ENCODE measurements around the gene ATP6V0C. TPM values are rescaled to one million over a fixed set of nuclear protein-coding genes. Genes with fewer than 3 reads are reported as not detected.
A peak's percentile ranks its signal among the peaks of the same experiment; 100 is the strongest.

The ATP6V0C gene
- total RNA-seq, 1 experiment from 2014 or later: 212 TPM

DNA sequence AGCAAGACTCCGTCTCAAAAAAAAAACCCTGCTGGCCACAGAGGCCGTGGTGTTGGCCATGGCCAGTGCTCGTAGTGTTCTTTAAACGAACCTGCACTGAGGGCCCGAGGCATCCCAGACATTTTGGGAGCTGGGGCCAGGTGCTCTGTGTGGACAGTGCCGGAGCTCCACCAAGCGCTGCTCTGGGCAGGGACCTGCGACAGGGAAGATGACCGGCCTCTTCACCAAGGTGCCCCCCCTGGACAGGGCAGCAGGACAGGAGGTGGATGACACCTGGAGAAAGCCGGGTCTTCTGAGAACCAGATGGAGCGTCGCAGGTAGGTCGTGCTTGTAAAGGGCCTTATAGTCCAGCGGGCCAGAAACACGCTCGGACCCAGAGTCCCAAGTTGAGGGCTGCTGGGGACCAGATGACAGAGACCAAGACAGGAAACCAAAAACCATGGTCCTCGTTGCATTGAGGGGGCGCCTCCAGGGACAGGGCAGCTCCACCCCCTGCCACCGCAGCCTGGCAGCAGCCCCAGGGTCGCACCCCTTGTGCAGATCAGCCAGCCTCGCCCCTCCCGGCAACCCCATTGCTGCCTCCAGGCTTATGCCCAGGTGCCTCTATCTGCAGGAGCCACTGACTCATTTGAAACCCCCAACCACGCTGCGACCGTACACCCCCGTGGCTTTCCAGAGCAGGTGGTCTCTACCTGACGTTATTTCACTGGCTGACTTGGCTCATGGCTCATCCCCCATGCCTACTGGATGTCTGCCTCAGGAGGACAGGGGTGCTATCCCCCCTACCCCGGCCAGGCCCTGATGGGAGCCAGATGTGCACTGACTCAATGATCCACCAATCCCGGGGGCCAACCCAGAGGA is 46.9 kb upstream of the ATP6V0C start:
- no peak for TF ChIP-seq TCF7 (CRISPR knock-in tag; IDR thresholded peaks at IDR 0.05; ENCODE audit: low read depth)
- 0 out of 2 replicates have a peak, but pooled peaks have one; percentile 14 for TF ChIP-seq ZBTB43 (CRISPR knock-in tag; IDR thresholded peaks at IDR 0.05)
- no peak for TF ChIP-seq GRHL2 (CRISPR knock-in tag; IDR thresholded peaks at IDR 0.05; ENCODE audit: insufficient replicate concordance, severe bottlenecking)
- no peak for TF ChIP-seq IRF1 (CRISPR knock-in tag; IDR thresholded peaks at IDR 0.05)
- TF ChIP-seq ZBTB21 (CRISPR knock-in tag; IDR thresholded peaks at IDR 0.05; ENCODE audit: borderline replicate concordance): 0 out of 2 replicates have a peak, but pooled peaks have one; percentile 18
- TF ChIP-seq PRRX2 (CRISPR knock-in tag; IDR thresholded peaks at IDR 0.05): no peak
- TF ChIP-seq ATF1 (CRISPR knock-in tag; IDR thresholded peaks at IDR 0.05): no peak
- peaks cover 14% of the 10 kb centered on the region for H3K4me1 Mint-ChIP-seq
- no peak overlapping the region for H3K27ac Mint-ChIP-seq

GRCh38 chr16:2467528-2468232 is 46.1 kb upstream of the ATP6V0C start:
- POLR2A ChIA-PET: interaction anchor here (0.6 to 3.3 kb wide), 4 partner anchors 8 to 1136 kb away, joined by 3 to 15 read pairs (median 4); partner anchors contain the start of gene TEDC2
- H3K4me1 Mint-ChIP-seq: peaks cover 14% of the 10 kb centered on the region
- H3K27me3 Mint-ChIP-seq (ENCODE audit: low read depth): peaks cover 30% of the 10 kb centered on the region
- H3K36me3 Mint-ChIP-seq: peaks cover 6% of the 10 kb centered on the region; the same call in 1 of the 2 replicates
- peak; percentile 38 for ATAC-seq
- peak; percentile 73 for DNase-seq (ENCODE audit: low spot score)
- H3K27ac Mint-ChIP-seq: no peak overlapping the region
- H3K4me3 Mint-ChIP-seq: peak overlapping the region; percentile 59
- no peaks in the 10 kb centered on the region for H3K9me3 Mint-ChIP-seq
- CTCF ChIA-PET: interaction anchor here (0.5 to 5.9 kb wide), 6 partner anchors 27 to 587 kb away, joined by 3 to 53 read pairs (median 4); partner anchors contain the start of genes ATP6V0C, CCNF and ECI1
- TF ChIP-seq CREB1 (CRISPR knock-in tag; IDR thresholded peaks at IDR 0.05) (no peak), RORB (CRISPR knock-in tag; IDR thresholded peaks at IDR 0.05) (no peak), KAT7 (CRISPR knock-in tag; IDR thresholded peaks at IDR 0.05; ENCODE audit: borderline replicate concordance) (peak; percentile 33; the same call in 1 of the 2 replicates), ZBTB21 (CRISPR knock-in tag; IDR thresholded peaks at IDR 0.05; ENCODE audit: borderline replicate concordance) (0 out of 2 replicates have a peak, but pooled peaks have one; percentile 6), IRF2 (CRISPR knock-in tag; IDR thresholded peaks at IDR 0.05; ENCODE audit: borderline replicate concordance, low read depth) (no peak), CREM (CRISPR knock-in tag; IDR thresholded peaks at IDR 0.05) (no peak; the same call in none of the 2 replicates), CTCF (IDR thresholded peaks at IDR 0.05) (no peak), ZNF138 (CRISPR knock-in tag; conservative IDR thresholded peaks at IDR 0.05) (no peak), ETV6 (CRISPR knock-in tag; IDR thresholded peaks at IDR 0.05) (0 out of 2 replicates have a peak, but pooled peaks have one; percentile 27), NR3C1 (CRISPR knock-in tag; conservative IDR thresholded peaks at IDR 0.05; ENCODE audit: low read depth) (no peak), ESRRA (CRISPR knock-in tag; IDR thresholded peaks at IDR 0.05; ENCODE audit: borderline replicate concordance) (0 out of 2 replicates have a peak, but pooled peaks have one; percentile 18), FOXP1 (CRISPR knock-in tag; IDR thresholded peaks at IDR 0.05; ENCODE audit: borderline replicate concordance) (peak; percentile 27; the same call in 1 of the 2 replicates), MAX (CRISPR knock-in tag; IDR thresholded peaks at IDR 0.05) (peak; percentile 66), MYBL2 (CRISPR knock-in tag; IDR thresholded peaks at IDR 0.05) (0 out of 2 replicates have a peak, but pooled peaks have one; percentile 37), E2F5 (CRISPR knock-in tag; IDR thresholded peaks at IDR 0.05) (peak; percentile 78; the same call in 1 of the 2 replicates), ZNF232 (CRISPR knock-in tag; IDR thresholded peaks at IDR 0.05) (0 out of 2 replicates have a peak, but pooled peaks have one; percentile 3)
- TF ChIP-seq, protein P1, sequence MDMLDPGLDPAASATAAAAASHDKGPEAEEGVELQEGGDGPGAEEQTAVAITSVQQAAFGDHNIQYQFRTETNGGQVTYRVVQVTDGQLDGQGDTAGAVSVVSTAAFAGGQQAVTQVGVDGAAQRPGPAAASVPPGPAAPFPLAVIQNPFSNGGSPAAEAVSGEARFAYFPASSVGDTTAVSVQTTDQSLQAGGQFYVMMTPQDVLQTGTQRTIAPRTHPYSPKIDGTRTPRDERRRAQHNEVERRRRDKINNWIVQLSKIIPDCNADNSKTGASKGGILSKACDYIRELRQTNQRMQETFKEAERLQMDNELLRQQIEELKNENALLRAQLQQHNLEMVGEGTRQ (CRISPR knock-in tag; IDR thresholded peaks at IDR 0.05): peak; percentile 34
- TF ChIP-seq, protein P2, sequence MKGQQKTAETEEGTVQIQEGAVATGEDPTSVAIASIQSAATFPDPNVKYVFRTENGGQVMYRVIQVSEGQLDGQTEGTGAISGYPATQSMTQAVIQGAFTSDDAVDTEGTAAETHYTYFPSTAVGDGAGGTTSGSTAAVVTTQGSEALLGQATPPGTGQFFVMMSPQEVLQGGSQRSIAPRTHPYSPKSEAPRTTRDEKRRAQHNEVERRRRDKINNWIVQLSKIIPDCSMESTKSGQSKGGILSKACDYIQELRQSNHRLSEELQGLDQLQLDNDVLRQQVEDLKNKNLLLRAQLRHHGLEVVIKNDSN (CRISPR knock-in tag; IDR thresholded peaks at IDR 0.05): peak; percentile 52

More for the DNA sequence above, 46.9 kb upstream of the ATP6V0C start:
- Mint-ChIP-seq H3K36me3 (peaks cover 6% of the 10 kb centered on the region; the same call in 1 of the 2 replicates), H3K9me3 (no peaks in the 10 kb centered on the region), H3K27me3 (ENCODE audit: low read depth) (peaks cover 22% of the 10 kb centered on the region), H3K4me3 (peak overlapping the region; percentile 49)
- no peak for DNase-seq (ENCODE audit: low spot score)
- ATAC-seq: no peak
- ChIA-PET CTCF (interaction anchor here (1.0 to 5.9 kb wide), 5 partner anchors 26 to 215 kb away, joined by 3 to 53 read pairs (median 6); partner anchors contain the start of genes ATP6V0C, CCNF and ECI1), POLR2A (interaction anchor here (0.9 kb wide), 1 partner anchor 12 kb away, joined by 3 read pairs; no protein-coding TSS in a partner anchor)
